Naive B cell (primary cell): ENCODE data around the gene SNCG. TPM values are rescaled to one million over a fixed set of nuclear protein-coding genes. Genes with fewer than 3 reads are reported as not detected.

Experiments
- polyA plus RNA-seq, 6 donors: library from polyadenylated mRNA; unstranded; fragments of 300-500 nt; fragmentation: Illumina TruSeq; gene quantifications; one replicate each; pipeline ENCODE4 v1.2.3, GENCODE V29; 2021; ENCODE audit warnings: low read depth in 6 of 6

Gene SNCG
- polyA plus RNA-seq, 6 donors from 2014 or later: not detected

Other genes with a start within 250 kb of the SNCG start
- 1 to 10 TPM in 4 of 6 donors, under 1 TPM in 1, not detected in 1; 0.73 to 3.4 (median 1.2) TPM for gene BMPR1A, start 202.0 kb upstream of the SNCG start, polyA plus RNA-seq
- gene MMRN2, start 984 bp upstream of the SNCG start, polyA plus RNA-seq: not detected
- not detected for gene ADIRF, start 9.9 kb downstream of the SNCG start, polyA plus RNA-seq
- gene FAM25A, start 61.7 kb downstream of the SNCG start, polyA plus RNA-seq: not detected
- gene GLUD1, start 136.2 kb downstream of the SNCG start, polyA plus RNA-seq: 100 to 1,000 TPM in 4 of 6 donors, 10 to 100 TPM in 2; 90.7 to 158 (median 104) TPM
- gene SHLD2, start 136.6 kb downstream of the SNCG start, polyA plus RNA-seq: 10 to 100 TPM in 5 of 6 donors, 1 to 10 TPM in 1; 8.6 to 18.1 (median 14.9) TPM